ENCODE results near the gene PHACTR1.

Gene PHACTR1

DNA sequence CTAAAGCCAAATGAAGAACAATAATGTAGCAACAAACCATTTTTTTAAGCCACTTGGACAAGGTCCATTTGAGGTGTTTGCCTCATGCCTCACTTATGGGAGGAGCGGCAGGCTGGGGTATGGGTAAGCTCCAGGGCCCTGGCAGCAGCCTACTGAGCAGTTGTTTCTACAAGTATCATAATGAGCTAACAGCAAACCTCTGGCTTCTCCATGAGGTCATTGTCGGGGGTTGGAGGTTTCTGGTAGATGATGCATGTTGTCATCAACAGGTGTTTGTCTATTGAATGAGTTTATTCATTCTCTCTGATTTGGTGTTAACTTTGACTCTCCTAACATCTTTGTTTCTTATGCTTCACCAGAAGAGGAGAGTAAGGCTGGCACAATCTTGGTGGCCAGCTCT is 461.1 kb downstream of the PHACTR1 start:
- no peak for DNase-seq

- DNase-seq = no peak
Measured at GRCh38 chr6:13178107-13178506, 461.5 kb downstream of the PHACTR1 start.

GRCh38 chr6:13180538-13180937 is 464.0 kb downstream of the PHACTR1 start:
- DNase-seq = no peak

DNA sequence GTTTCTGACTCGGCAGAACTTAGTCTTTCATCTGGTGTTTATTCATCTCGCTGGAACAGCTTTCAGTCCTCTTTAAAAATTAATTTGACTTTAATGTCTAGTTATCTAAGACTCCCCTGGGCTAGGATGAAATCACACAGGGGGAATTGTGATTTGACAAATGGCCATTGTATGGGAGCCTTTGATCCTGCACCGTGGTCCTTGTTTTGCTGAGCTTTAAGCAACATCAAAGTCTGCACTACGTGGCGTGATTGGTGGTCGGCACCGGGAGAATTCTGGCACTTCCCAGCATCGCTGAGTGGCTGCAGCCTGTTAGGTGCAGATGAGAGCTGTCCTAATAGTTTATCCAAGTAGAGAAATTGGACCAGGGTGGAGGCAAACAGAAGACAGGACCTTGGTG is 464.8 kb downstream of the PHACTR1 start:
- no peak for DNase-seq

DNA sequence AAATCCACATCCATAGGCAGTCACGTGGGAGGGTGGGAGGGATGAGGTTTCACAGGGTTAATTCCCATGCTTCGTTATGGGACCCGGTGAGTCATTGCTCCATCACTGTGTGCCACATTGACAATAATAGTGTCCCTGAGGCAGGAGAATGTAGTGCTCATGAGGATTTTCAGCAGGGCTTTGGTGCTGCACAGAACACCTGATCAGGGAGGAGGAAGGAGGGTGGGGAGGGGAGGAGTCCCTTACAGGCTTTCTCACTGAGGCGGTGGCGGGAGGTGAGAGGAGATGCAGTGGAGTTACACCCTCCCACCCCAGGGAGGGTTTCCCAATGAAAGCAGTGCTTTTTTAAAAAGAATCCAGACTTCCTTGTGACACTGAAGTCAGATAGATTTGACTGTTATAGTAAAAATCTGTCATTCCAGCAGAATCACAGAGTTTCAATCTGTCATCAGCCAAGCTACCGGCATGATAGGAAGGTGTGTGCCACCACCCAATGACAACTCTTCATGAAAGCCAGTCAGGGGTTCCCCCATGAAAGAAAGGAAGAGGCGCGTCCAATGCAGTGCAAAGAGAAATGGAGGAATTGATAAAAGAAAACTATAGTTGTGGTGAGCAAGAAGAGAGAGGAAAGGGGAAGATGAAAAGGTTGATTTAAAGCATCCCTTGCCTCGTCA is 467.0 kb downstream of the PHACTR1 start:
- no peak for DNase-seq

GRCh38 chr6:13184089-13184468 is 467.5 kb downstream of the PHACTR1 start:
- DNase-seq = no peak

DNA sequence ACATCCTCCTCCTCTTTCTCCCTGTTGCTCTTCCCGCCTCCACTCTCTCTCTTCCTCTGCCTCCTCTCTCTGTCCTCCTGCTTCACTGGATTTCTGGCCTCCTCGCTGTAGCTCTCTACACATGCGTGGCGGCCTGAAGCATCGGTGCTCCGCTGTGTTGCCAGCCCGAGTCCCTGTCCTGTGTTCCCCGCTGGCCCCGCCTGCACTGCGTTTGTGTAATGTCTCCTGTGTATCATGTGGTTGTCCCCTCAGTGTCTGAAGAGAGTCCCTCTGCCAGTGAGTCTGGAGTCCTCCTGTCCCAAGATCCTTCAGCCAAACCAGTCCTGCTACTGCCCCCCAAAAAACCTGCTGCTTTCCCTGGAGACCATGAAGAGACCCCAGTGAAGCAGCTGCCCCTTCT is 468.0 kb downstream of the PHACTR1 start:
- DNase-seq = no peak

GRCh38 chr6:13186861-13187260 is 470.3 kb downstream of the PHACTR1 start:
- no peak for DNase-seq

DNA sequence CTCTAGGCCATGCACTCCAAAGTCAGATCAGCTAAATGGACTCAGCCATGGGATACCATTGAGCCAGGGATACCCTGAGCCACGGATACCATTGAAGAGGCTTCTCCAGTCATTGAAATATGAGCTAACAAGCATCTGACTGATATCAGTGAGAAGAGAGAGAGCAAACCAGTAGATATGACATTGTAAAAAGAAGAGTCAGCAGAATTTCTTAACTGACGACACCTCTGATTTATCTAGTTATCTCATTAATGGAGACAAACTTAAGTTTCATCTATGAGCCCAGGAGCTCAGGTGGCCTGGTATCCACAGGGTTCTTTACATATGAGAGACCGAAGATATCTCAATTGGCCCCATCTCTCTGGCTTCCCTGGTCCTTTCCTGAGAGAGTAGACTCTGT is 471.1 kb downstream of the PHACTR1 start:
- no peak for DNase-seq

DNA sequence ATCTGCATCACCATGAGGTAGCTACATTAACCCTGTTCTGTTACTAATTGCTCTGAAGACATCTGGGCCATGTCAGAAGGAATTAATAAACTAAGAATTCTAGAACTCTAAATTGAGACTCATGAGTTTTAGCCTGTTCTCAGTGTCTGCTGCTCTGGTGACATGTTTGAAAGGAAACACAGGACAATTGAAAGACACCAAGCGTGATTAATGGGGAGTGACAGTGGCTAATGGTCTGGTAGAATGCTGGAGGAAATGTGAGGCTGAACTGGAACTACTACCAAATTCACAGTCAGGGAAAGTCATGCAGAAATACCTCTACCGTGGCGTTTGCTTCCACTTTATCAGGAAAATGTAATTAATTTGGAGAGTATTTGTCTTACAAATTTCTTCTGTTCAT is 471.7 kb downstream of the PHACTR1 start:
- DNase-seq = no peak

GRCh38 chr6:13189710-13190109 is 473.1 kb downstream of the PHACTR1 start:
- no peak for DNase-seq

- DNase-seq = no peak
Measured at GRCh38 chr6:13190376-13190775, 473.8 kb downstream of the PHACTR1 start.

GRCh38 chr6:13191461-13191860 is 474.9 kb downstream of the PHACTR1 start:
- DNase-seq = no peak

DNA sequence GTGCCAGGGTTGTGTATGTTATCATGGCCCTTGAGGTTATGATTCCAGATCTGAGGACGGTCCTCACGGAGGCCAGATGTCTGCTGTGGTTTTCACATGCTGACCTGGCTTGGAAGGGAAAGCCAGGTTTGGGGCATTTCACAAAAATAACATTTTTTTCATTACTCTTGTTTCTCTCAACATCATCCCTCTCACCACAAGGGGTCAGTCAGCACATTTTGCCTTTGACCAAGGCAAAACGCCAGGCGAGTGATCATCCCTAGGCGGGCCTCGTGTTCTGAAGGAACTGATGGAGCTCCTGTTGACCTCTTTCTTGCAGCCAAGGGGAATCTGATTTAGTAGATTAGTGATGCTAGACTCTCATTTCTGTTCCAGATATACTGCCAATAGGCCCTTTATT is 478.3 kb downstream of the PHACTR1 start:
- DNase-seq = peak; percentile 48

- no peak for DNase-seq
Measured at GRCh38 chr6:13195803-13196202, 479.2 kb downstream of the PHACTR1 start.

DNA sequence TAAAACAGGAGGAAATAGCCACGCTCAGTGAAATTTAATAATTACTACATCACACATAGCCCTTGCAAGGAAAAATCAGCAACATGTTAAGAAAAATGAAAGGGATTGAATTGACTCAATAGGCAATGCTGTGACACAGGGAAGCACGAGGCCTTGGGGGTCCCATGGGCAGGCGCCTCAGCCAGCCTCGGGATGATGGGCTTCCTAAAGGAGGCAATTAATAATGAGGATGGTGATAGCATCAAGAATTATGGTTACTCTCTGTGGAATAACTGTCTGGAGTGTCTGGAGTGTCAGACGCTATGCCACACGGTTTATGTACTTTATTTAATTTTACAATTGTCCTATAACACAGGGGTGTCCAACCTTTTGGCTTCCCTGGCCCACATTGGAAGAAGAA is 481.6 kb downstream of the PHACTR1 start:
- no peak for DNase-seq

GRCh38 chr6:13201336-13201735 is 484.8 kb downstream of the PHACTR1 start:
- no peak for DNase-seq

DNA sequence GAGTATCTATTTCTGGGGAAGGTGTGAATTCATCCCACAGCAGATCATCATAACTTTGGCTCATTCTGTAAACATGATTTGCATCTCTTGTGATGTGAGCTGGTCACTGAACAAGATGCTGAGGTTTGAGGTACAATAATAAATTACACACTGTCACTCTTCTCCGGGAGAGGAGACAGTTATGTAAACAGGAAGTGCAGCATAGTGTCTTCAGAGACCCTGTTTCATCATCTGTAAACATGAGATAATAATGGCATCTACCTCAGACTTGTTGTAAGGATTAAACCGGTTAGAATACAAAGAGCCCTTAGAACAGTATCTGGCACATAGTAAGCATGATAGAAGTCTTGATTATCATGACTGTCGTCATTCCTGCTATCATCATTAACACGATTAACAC is 486.6 kb downstream of the PHACTR1 start:
- DNase-seq = no peak

DNA sequence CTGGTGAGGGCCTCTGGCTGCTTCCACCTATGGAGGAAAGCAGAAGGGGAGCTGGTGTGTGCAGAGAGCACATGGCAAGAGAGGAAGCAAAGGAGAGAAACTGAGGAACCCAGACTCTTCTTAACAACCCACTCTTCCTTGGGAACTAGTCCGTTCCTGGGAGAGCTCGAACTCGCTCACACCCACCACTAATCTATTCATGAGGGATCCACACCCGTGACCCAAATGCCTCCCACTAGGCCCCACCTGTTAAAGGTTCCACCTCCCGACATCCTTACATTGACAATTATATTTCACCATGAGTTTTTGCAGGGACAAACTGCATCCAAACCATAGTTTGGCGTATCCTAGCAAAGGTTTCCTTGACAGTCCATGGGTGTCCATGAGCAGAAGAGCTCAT is 488.5 kb downstream of the PHACTR1 start:
- DNase-seq = no peak

DNA sequence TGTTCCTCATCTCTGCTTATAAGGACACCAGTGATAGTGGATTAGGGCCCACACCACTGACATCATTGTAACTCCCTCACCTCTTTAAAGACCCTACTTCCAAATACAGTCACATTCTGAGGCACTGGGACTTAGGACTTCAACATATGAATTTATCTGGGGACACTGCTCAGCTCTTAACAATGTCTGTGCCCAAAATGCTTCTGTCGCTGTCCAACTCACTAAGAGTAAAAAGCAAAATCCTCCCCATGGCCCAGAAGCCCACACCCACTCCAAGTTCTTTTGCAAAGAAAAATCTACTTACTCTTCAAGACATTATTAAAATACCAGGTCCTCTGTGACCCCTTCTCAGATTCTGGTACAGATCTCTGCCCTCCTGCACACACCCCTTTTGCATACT is 495.5 kb downstream of the PHACTR1 start:
- no peak for DNase-seq

GRCh38 chr6:13212538-13212937 is 496.0 kb downstream of the PHACTR1 start:
- no peak for DNase-seq

- no peak for DNase-seq
Measured at GRCh38 chr6:13215390-13215789, 498.8 kb downstream of the PHACTR1 start.

- DNase-seq = no peak
Measured at GRCh38 chr6:13216236-13217014, 499.9 kb downstream of the PHACTR1 start.

DNA sequence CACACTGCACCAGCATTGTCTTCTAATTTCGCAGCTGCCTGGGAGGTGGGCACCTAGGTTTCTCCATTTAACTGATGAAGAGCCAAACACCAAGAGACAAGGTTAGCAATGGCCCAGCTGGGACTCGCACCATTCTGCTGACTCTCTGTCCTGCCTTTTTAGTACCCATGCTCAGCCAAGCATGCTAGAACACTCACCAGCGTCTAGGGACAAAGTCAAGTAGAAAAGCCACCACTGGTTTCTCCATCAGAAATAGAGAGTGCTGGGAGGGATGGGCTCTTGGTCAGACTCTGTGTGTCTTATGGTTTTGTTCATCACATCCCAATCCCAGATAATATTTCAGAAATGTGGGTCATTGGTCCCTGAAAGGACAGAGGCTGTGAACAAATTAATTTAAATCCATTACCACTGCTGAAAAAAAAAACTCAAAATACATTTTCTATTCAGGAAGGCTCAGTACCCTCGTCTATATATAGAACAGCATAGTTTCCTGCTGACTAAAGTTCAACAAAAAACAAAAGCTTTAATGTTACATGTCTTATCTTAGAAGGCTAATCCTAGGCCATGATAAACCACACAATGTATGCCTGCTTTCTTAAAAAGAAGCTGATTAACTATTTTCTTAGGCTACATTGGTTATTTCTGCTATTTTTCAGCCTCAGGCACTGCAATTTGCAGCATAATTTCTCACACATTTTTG is 500.8 kb downstream of the PHACTR1 start:
- no peak for DNase-seq
